Endothelial cell of umbilical vein (primary cell): ENCODE results near the gene AUH. TPM values are rescaled to one million over a fixed set of nuclear protein-coding genes. Genes with fewer than 3 reads are reported as not detected.

ENCODE experiments used
- BruUV-seq: library from RNA; stranded (reverse); fragments of 400-500 nt; replicated peaks from 2 replicates; lab custom pipeline; 2021; lab: Mats Ljungman, UMichigan
- CTCF ChIA-PET: fragments of 300-600, 350-600 bp; sonication (Branson Sonifier 250); formaldehyde crosslinking; loops from one replicate; lab custom pipeline; 2021; ENCODE audit warnings: antibody characterized with exemption, inconsistent platforms; lab: Charles Lee
- POLR2A ChIA-PET: fragments of 300-600, 350-600 bp; sonication (Branson Sonifier 250); formaldehyde crosslinking; loops from one replicate; lab custom pipeline; 2021; ENCODE audit warnings: antibody characterized with exemption, inconsistent platforms; lab: Charles Lee
- DNase-seq: peaks from one replicate; pipeline ENCODE4 v3.0.0-alpha.2; 2011; ENCODE audit warnings: low read depth, low spot score
- FAIRE-seq: peaks from 2 replicates; lab custom pipeline; 2011; peaks lifted over from hg19 to GRCh38; lab: Jason Lieb, UNC
- H2AFZ ChIP-seq: 2 replicates; pipeline ENCODE4 v1.6.0; 2012; ENCODE audit warnings: low read depth, low read length, control low read depth, inconsistent platforms
- H3K27ac ChIP-seq: 2 replicates; pipeline ENCODE4 v1.5.1; 2011; ENCODE audit warnings: low read depth, mild to moderate bottlenecking, control low read depth, low read length, moderate library complexity; ENCODE audit not compliant: insufficient read depth
- H3K27me3 ChIP-seq, 2 experiments: 2 replicates each; pipeline versions ENCODE4 v1.6.0 to v1.6.1; 2011; ENCODE audit warnings: low read length in 2 of 2, mixed read lengths in 1 of 2; ENCODE audit not compliant: control insufficient read depth in 2 of 2, insufficient read depth in 2 of 2
- H3K36me3 ChIP-seq, 2 experiments: 2 replicates in 1 of 2; 3 replicates in 1 of 2; pipeline ENCODE4 v1.5.1; 2011; ENCODE audit warnings: low read length in 2 of 2, mild to moderate bottlenecking in 1 of 2, moderate library complexity in 1 of 2; ENCODE audit not compliant: control insufficient read depth in 2 of 2, insufficient read depth in 2 of 2; ENCODE audit errors: extremely low read depth in 1 of 2
- H3K4me1 ChIP-seq: 3 replicates; pipeline ENCODE4 v1.5.1; 2011; ENCODE audit warnings: mild to moderate bottlenecking, low read length; ENCODE audit not compliant: control insufficient read depth, insufficient read depth; ENCODE audit errors: extremely low read depth
- H3K4me2 ChIP-seq: 2 replicates; pipeline ENCODE4 v1.6.1; 2011; ENCODE audit warnings: low read length, control low read depth, mixed read lengths; ENCODE audit not compliant: insufficient read depth
- H3K4me3 ChIP-seq, 3 experiments: fragments of 200-600 bp in 1 of 3; sonication (generic), shearing (Covaris generic) in 1 of 3; replicated peaks in 1 of 3; 2 replicates each; pipeline ENCODE4 v1.5.1; 2011 to 2016; ENCODE audit warnings: control low read depth in 3 of 3, low read length in 3 of 3, mild to moderate bottlenecking in 2 of 3, inconsistent platforms in 1 of 3, low read depth in 1 of 3, moderate library complexity in 1 of 3; ENCODE audit not compliant: insufficient read depth in 1 of 3
- H3K79me2 ChIP-seq: 2 replicates; pipeline ENCODE4 v1.6.0; 2012; ENCODE audit warnings: low read length, inconsistent platforms; ENCODE audit not compliant: control insufficient read depth, insufficient read depth
- H3K9ac ChIP-seq: replicated peaks from 2 replicates; pipeline ENCODE3; 2011; ENCODE audit warnings: low read length, control low read depth; ENCODE audit not compliant: insufficient read depth; ENCODE audit errors: extremely low read depth
- H3K9me1 ChIP-seq: replicated peaks from 3 replicates; pipeline ENCODE4 v1.6.0; 2011; ENCODE audit warnings: mild to moderate bottlenecking, low read length; ENCODE audit not compliant: control insufficient read depth, insufficient read depth; ENCODE audit errors: extremely low read depth
- H3K9me3 ChIP-seq: replicated peaks from 2 replicates; pipeline ENCODE4 v1.5.1; 2012; ENCODE audit warnings: low read length, inconsistent platforms; ENCODE audit not compliant: control insufficient read depth, insufficient read depth
- H4K20me1 ChIP-seq: replicated peaks from 2 replicates; pipeline ENCODE3; 2011; ENCODE audit warnings: mild to moderate bottlenecking, low read length; ENCODE audit not compliant: control insufficient read depth, insufficient read depth; ENCODE audit errors: extremely low read depth
- CTCF ChIP-seq, 2 donors: IDR thresholded peaks; 1 replicate in 1 of 2; 2 replicates in 1 of 2; pipeline ENCODE4 v1.5.1; 2011; ENCODE audit warnings: low read length in 2 of 2, mild to moderate bottlenecking in 2 of 2, moderate library complexity in 2 of 2, control low read depth in 1 of 2, inconsistent platforms in 1 of 2, low read depth in 1 of 2; ENCODE audit not compliant: insufficient read depth in 1 of 2; ENCODE audit errors: extremely low read depth in 1 of 2
- EZH2 ChIP-seq: IDR thresholded peaks from 2 replicates; pipeline ENCODE4 v1.6.1; 2012; ENCODE audit warnings: borderline replicate concordance, low read depth, mild to moderate bottlenecking, moderate library complexity, low read length, inconsistent platforms; ENCODE audit not compliant: severe bottlenecking
- FOS ChIP-seq: IDR thresholded peaks from 2 replicates; pipeline ENCODE4 v1.6.1; 2011; ENCODE audit warnings: mild to moderate bottlenecking, low read length, moderate library complexity, borderline replicate concordance; ENCODE audit not compliant: insufficient read depth
- GATA2 ChIP-seq: IDR thresholded peaks from 2 replicates; pipeline ENCODE4 v1.7.0; 2011; ENCODE audit warnings: low read depth, mild to moderate bottlenecking, moderate library complexity, mixed read lengths, low read length; ENCODE audit not compliant: insufficient read length, insufficient read depth
- JUN ChIP-seq: IDR thresholded peaks from 2 replicates; pipeline ENCODE4 v1.6.1; 2011; ENCODE audit warnings: borderline replicate concordance, low read depth; ENCODE audit not compliant: insufficient read length, insufficient read depth
- MAX ChIP-seq: IDR thresholded peaks from 2 replicates; pipeline ENCODE4 v1.6.1; 2011; ENCODE audit not compliant: insufficient read depth, insufficient read length
- MYC ChIP-seq: IDR thresholded peaks from one replicate; pipeline ENCODE4 v1.6.1; 2011; ENCODE audit warnings: mild to moderate bottlenecking, low read depth, low read length
- POLR2A ChIP-seq: IDR thresholded peaks from 2 replicates; pipeline ENCODE4 v1.6.1; 2012; ENCODE audit warnings: low read depth, mild to moderate bottlenecking, control low read depth, low read length
- POLR2AphosphoS5 ChIP-seq: IDR thresholded peaks from 2 replicates; pipeline ENCODE4 v1.6.1; 2012; ENCODE audit warnings: low read depth, mild to moderate bottlenecking, control low read depth, low read length, moderate library complexity; ENCODE audit not compliant: insufficient read depth
- dilution Hi-C: fragments of 300-500 bp; cut with MboI; formaldehyde crosslinking; loops from one replicate; pipeline ENCODE4 v1.15.0; 2019; ENCODE audit warnings: low sequenced_read_pairs; ENCODE audit not compliant: extremely low pct_ligation_motif_present
- intact Hi-C: fragments of 100-400 bp; cut with micrococcal nuclease; formaldehyde crosslinking; loops from one replicate; pipeline ENCODE4 v1.10.0; 2022
- polyA plus RNA-seq, 4 experiments: library from polyadenylated mRNA; depleted of rRNA in 3 of 4; stranded (reverse) in 3 of 4; unstranded in 1 of 4; fragments of >200 nt; gene quantifications; 2 replicates each; pipeline versions ENCODE4 v1.2.1 to v1.2.3, GENCODE V29; 2011 to 2012; ENCODE audit warnings: missing spikeins in 1 of 4
- total RNA-seq: library from RNA; stranded (reverse); gene quantifications from 2 replicates; pipeline ENCODE4 v1.2.3, GENCODE V29; 2021

The AUH gene
- total and polyA plus RNA-seq, 2 donors (not counting 3 experiments of a cell fraction or from before 2014, with no cell fraction given): 2.3 to 9.2 TPM

GRCh38 chr9:91164724-91165520, 196.8 kb downstream of the AUH start:
- H3K9ac ChIP-seq: no peak overlapping the region
- intact Hi-C loops (loop anchor here (1.0 to 5.0 kb wide), 2 partner anchors 28 to 103 kb away; no protein-coding TSS in a partner anchor), dilution Hi-C loops (no loop called here)
- no TSS peak for BruUV-seq
- H3K27me3 ChIP-seq: no peaks in the 10 kb centered on the region
- H3K36me3 ChIP-seq: no peaks in the 10 kb centered on the region
- no peak overlapping the region for H3K4me3 ChIP-seq
- FAIRE-seq: peak; percentile 96
- H3K27ac ChIP-seq: peak overlapping the region; percentile 14
- TF ChIP-seq MAX: no peak
- peak; percentile 30 for TF ChIP-seq JUN
- no peak for TF ChIP-seq CTCF (IDR thresholded peaks at IDR 0.05; ENCODE audit: extremely low read depth in 1 of 2, insufficient read depth in 1 of 2, low read depth in 1 of 2, low read length in 2 of 2)
- no peak for TF ChIP-seq EZH2
- TF ChIP-seq FOS: peak; percentile 92
- TF ChIP-seq POLR2A: no peak
- TF ChIP-seq GATA2: peak; percentile 80
- peak; percentile 45 for TF ChIP-seq MYC
- peak; percentile 68 for TF ChIP-seq POLR2AphosphoS5
- H4K20me1 ChIP-seq: no peaks in the 10 kb centered on the region
- H3K4me2 ChIP-seq: no peak overlapping the region
- DNase-seq: peak; percentile 69
- ChIA-PET CTCF (interaction anchor here (0.6 to 1.8 kb wide), 5 partner anchors 29 to 261 kb away, joined by 3 to 7 read pairs (median 4); no protein-coding TSS in a partner anchor), POLR2A (no interaction called here)
- peak overlapping the region; percentile 48 for H2AFZ ChIP-seq
- H3K9me1 ChIP-seq: no peaks in the 10 kb centered on the region
- H3K4me1 ChIP-seq: peaks cover 15% of the 10 kb centered on the region
- no peaks in the 10 kb centered on the region for H3K9me3 ChIP-seq
- no peaks in the 10 kb centered on the region for H3K79me2 ChIP-seq

Other genes with a start within 250 kb of the AUH start
- gene NFIL3, start 61.9 kb upstream of the AUH start, total RNA-seq: 9.7 and 10.5 TPM in 2 replicates
- 1.9 and 2.9 TPM in 2 replicates for gene NFIL3, start 61.9 kb upstream of the AUH start, polyA plus RNA-seq